Nephron (organoid): ENCODE measurements around the gene HBA2.
A peak's percentile ranks its signal among the peaks of the same experiment; 100 is the strongest.
"Not testable (repeated sequence)": the region's sequence is repeated elsewhere in the genome, so short reads cannot be mapped to it uniquely, and the experiment has no call there.

ENCODE experiments used
- H3K27ac Mint-ChIP-seq, 3 experiments: 2 replicates each; pipeline ENCODE4 v1.8.0; 2020; ENCODE audit warnings: mixed read lengths in 3 of 3, mild to moderate bottlenecking in 2 of 3, moderate library complexity in 1 of 3
- H3K27me3 Mint-ChIP-seq: 2 replicates; pipeline ENCODE4 v1.8.0; 2021; ENCODE audit warnings: low read depth, mild to moderate bottlenecking, moderate library complexity, mixed read lengths
- H3K36me3 Mint-ChIP-seq: 2 replicates; pipeline ENCODE4 v1.8.0; 2020; ENCODE audit warnings: low read depth, mixed read lengths
- H3K4me1 Mint-ChIP-seq: 2 replicates; pipeline ENCODE4 v1.8.0; 2020; ENCODE audit warnings: mixed read lengths
- H3K4me3 Mint-ChIP-seq, 3 experiments: 2 replicates each; pipeline ENCODE4 v1.8.0; 2020; ENCODE audit warnings: mild to moderate bottlenecking in 3 of 3, mixed read lengths in 3 of 3, moderate library complexity in 2 of 3
- H3K9me3 Mint-ChIP-seq: 2 replicates; pipeline ENCODE4 v1.8.0; 2020; ENCODE audit warnings: mixed read lengths
- CTCF ChIP-seq, 3 experiments: fragments of 200-600 bp; sonication (generic); IDR thresholded peaks; one replicate each; pipeline ENCODE4 v1.5.0; 2021; ENCODE audit warnings: antibody characterized with exemption in 3 of 3; ENCODE audit not compliant: unreplicated experiment in 3 of 3

HBA2 gene

GRCh38 chr16:164134-164823 lies 8.4 kb upstream of the HBA2 start:
- not testable (repeated sequence) for H3K4me1 Mint-ChIP-seq, H3K9me3 Mint-ChIP-seq, H3K4me3 Mint-ChIP-seq, H3K36me3 Mint-ChIP-seq, H3K27ac Mint-ChIP-seq
- peaks cover 80% of the 10 kb centered on the region for H3K27me3 Mint-ChIP-seq

- H3K4me1 Mint-ChIP-seq: no peaks in the 10 kb centered on the region
- H3K9me3 Mint-ChIP-seq: peaks cover 2% of the 10 kb centered on the region
- TF ChIP-seq CTCF (IDR thresholded peaks at IDR 0.05; ENCODE audit: unreplicated experiment in 3 of 3): no peak
- H3K27me3 Mint-ChIP-seq: peaks cover 79% of the 10 kb centered on the region
- H3K4me3 Mint-ChIP-seq: peak overlapping the region in 1 of 3 experiments; percentile 11
- no peak overlapping the region for H3K27ac Mint-ChIP-seq
- H3K36me3 Mint-ChIP-seq: no peaks in the 10 kb centered on the region
Observed at GRCh38 chr16:164827-165538, 7.7 kb upstream of the HBA2 start.

- peaks cover 4% of the 10 kb centered on the region for H3K9me3 Mint-ChIP-seq
- no peak for TF ChIP-seq CTCF (IDR thresholded peaks at IDR 0.05; ENCODE audit: unreplicated experiment in 3 of 3)
- peaks cover 86% of the 10 kb centered on the region for H3K27me3 Mint-ChIP-seq
- peak within 1 kb of the TSS in 1 of 3 experiments; percentile 11 for H3K4me3 Mint-ChIP-seq
- H3K36me3 Mint-ChIP-seq: no peaks in the 10 kb centered on the region
- no peak within 1 kb of the TSS for H3K27ac Mint-ChIP-seq
- H3K4me1 Mint-ChIP-seq: no peaks in the 10 kb centered on the region
Observed at GRCh38 chr16:165539-166374, 6.9 kb upstream of the HBA2 start, which contains the start of gene HBM. Gene HBM (plus strand): TSS chr16:165978. CDS start chr16:165998, 20 bp downstream.

- Mint-ChIP-seq H3K27me3 (peaks cover 87% of the 10 kb centered on the region), H3K4me1 (no peaks in the 10 kb centered on the region), H3K27ac (no peak overlapping the region), H3K36me3 (no peaks in the 10 kb centered on the region), H3K4me3 (no peak overlapping the region), H3K9me3 (peaks cover 4% of the 10 kb centered on the region)
- TF ChIP-seq CTCF (IDR thresholded peaks at IDR 0.05; ENCODE audit: unreplicated experiment in 3 of 3): no peak
Observed at GRCh38 chr16:166375-167121, 6.1 kb upstream of the HBA2 start.

- no peak overlapping the region for H3K4me3 Mint-ChIP-seq
- TF ChIP-seq CTCF (IDR thresholded peaks at IDR 0.05; ENCODE audit: unreplicated experiment in 3 of 3): no peak
- peaks cover 86% of the 10 kb centered on the region for H3K27me3 Mint-ChIP-seq
- H3K27ac Mint-ChIP-seq: no peak overlapping the region
- no peaks in the 10 kb centered on the region for H3K36me3 Mint-ChIP-seq
- H3K4me1 Mint-ChIP-seq: no peaks in the 10 kb centered on the region
- peaks cover 4% of the 10 kb centered on the region for H3K9me3 Mint-ChIP-seq
Observed at GRCh38 chr16:167122-167690, 5.5 kb upstream of the HBA2 start.
